Activated naive CD8-positive, alpha-beta T cell treated with anti-CD3 and anti-CD28 coated beads, Interleukin-2, amount 50 U/mL, for 24 hours (primary cell): ENCODE results near the gene SH3RF3.

Experiments
- ATAC-seq: fragments of 150-1000 bp; cut with Tn5 transposase; one replicate; pipeline ENCODE4 v1.10.0; 2021
- DNase-seq: peaks from one replicate; pipeline ENCODE4 v3.0.0; 2021
- H3K27ac Mint-ChIP-seq: one replicate; pipeline ENCODE4 v1.8.0; 2021; ENCODE audit warnings: mild to moderate bottlenecking, mixed read lengths
- H3K27me3 Mint-ChIP-seq: one replicate; pipeline ENCODE4 v1.8.0; 2021; ENCODE audit warnings: mixed read lengths
- H3K36me3 Mint-ChIP-seq: one replicate; pipeline ENCODE4 v1.8.0; 2021; ENCODE audit warnings: low read depth, mixed read lengths
- H3K4me1 Mint-ChIP-seq: one replicate; pipeline ENCODE4 v1.8.0; 2021; ENCODE audit warnings: mixed read lengths
- H3K4me3 Mint-ChIP-seq: one replicate; pipeline ENCODE4 v1.8.0; 2021; ENCODE audit warnings: mild to moderate bottlenecking, moderate library complexity, mixed read lengths
- H3K9me3 Mint-ChIP-seq: one replicate; pipeline ENCODE4 v1.8.0; 2021; ENCODE audit warnings: mixed read lengths

The SH3RF3 gene

GRCh38 chr2:109379507-109379906 lies 250.5 kb downstream of the SH3RF3 start:
- no peak for DNase-seq
- no peak overlapping the region for H3K4me3 Mint-ChIP-seq
- H3K27me3 Mint-ChIP-seq = no peaks in the 10 kb centered on the region
- no peak overlapping the region for H3K27ac Mint-ChIP-seq
- no peaks in the 10 kb centered on the region for H3K9me3 Mint-ChIP-seq
- H3K36me3 Mint-ChIP-seq = no peaks in the 10 kb centered on the region
- ATAC-seq = no peak
- H3K4me1 Mint-ChIP-seq = no peaks in the 10 kb centered on the region

- no peak overlapping the region for H3K27ac Mint-ChIP-seq
- H3K4me3 Mint-ChIP-seq = no peak overlapping the region
- H3K4me1 Mint-ChIP-seq = no peaks in the 10 kb centered on the region
- DNase-seq (no peak), ATAC-seq (no peak)
- no peaks in the 10 kb centered on the region for H3K9me3 Mint-ChIP-seq
- H3K27me3 Mint-ChIP-seq = no peaks in the 10 kb centered on the region
- no peaks in the 10 kb centered on the region for H3K36me3 Mint-ChIP-seq
Measured at GRCh38 chr2:109380502-109381326, 251.7 kb downstream of the SH3RF3 start.

- Mint-ChIP-seq H3K4me3 (no peak overlapping the region), H3K36me3 (no peaks in the 10 kb centered on the region), H3K4me1 (no peaks in the 10 kb centered on the region), H3K27ac (no peak overlapping the region), H3K9me3 (no peaks in the 10 kb centered on the region), H3K27me3 (no peaks in the 10 kb centered on the region)
- no peak for ATAC-seq
- DNase-seq = no peak
Measured at GRCh38 chr2:109381327-109381820, 252.4 kb downstream of the SH3RF3 start.

- Mint-ChIP-seq H3K27me3 (no peaks in the 10 kb centered on the region), H3K27ac (no peak overlapping the region), H3K4me3 (no peak overlapping the region), H3K9me3 (no peaks in the 10 kb centered on the region), H3K36me3 (no peaks in the 10 kb centered on the region), H3K4me1 (no peaks in the 10 kb centered on the region)
- ATAC-seq (no peak), DNase-seq (no peak)
Measured at GRCh38 chr2:109382226-109382895, 253.4 kb downstream of the SH3RF3 start.

- DNase-seq = no peak
- Mint-ChIP-seq H3K9me3 (no peaks in the 10 kb centered on the region), H3K4me1 (no peaks in the 10 kb centered on the region), H3K27ac (no peak overlapping the region), H3K27me3 (no peaks in the 10 kb centered on the region), H3K36me3 (no peaks in the 10 kb centered on the region), H3K4me3 (no peak overlapping the region)
- ATAC-seq = no peak
Measured at GRCh38 chr2:109382951-109383350, 253.9 kb downstream of the SH3RF3 start.

- DNase-seq = no peak
- Mint-ChIP-seq H3K4me3 (no peak overlapping the region), H3K27ac (no peak overlapping the region), H3K27me3 (no peaks in the 10 kb centered on the region), H3K9me3 (no peaks in the 10 kb centered on the region), H3K4me1 (no peaks in the 10 kb centered on the region), H3K36me3 (no peaks in the 10 kb centered on the region)
- ATAC-seq = no peak
Measured at GRCh38 chr2:109383505-109384307, 254.7 kb downstream of the SH3RF3 start.

- no peaks in the 10 kb centered on the region for H3K4me1 Mint-ChIP-seq
- no peaks in the 10 kb centered on the region for H3K9me3 Mint-ChIP-seq
- no peak overlapping the region for H3K4me3 Mint-ChIP-seq
- H3K36me3 Mint-ChIP-seq = no peaks in the 10 kb centered on the region
- no peaks in the 10 kb centered on the region for H3K27me3 Mint-ChIP-seq
- DNase-seq (no peak), ATAC-seq (no peak)
- no peak overlapping the region for H3K27ac Mint-ChIP-seq
Measured at GRCh38 chr2:109384308-109385271, 255.6 kb downstream of the SH3RF3 start.

- no peak overlapping the region for H3K27ac Mint-ChIP-seq
- DNase-seq = no peak
- ATAC-seq = no peak
Measured at GRCh38 chr2:109385506-109385905, 256.5 kb downstream of the SH3RF3 start.

GRCh38 chr2:109386004-109386695 lies 257.1 kb downstream of the SH3RF3 start:
- DNase-seq = no peak
- H3K4me1 Mint-ChIP-seq = no peaks in the 10 kb centered on the region
- H3K4me3 Mint-ChIP-seq = no peak overlapping the region

More at GRCh38 chr2:109385506-109385905, 256.5 kb downstream of the SH3RF3 start:
- Mint-ChIP-seq H3K9me3 (no peaks in the 10 kb centered on the region), H3K4me1 (no peaks in the 10 kb centered on the region), H3K4me3 (no peak overlapping the region), H3K36me3 (no peaks in the 10 kb centered on the region), H3K27me3 (no peaks in the 10 kb centered on the region)

GRCh38 chr2:109387221-109387735 lies 258.3 kb downstream of the SH3RF3 start:
- DNase-seq = no peak
- H3K9me3 Mint-ChIP-seq = no peaks in the 10 kb centered on the region
- no peak for ATAC-seq
- no peak overlapping the region for H3K27ac Mint-ChIP-seq
- H3K36me3 Mint-ChIP-seq = no peaks in the 10 kb centered on the region
- no peaks in the 10 kb centered on the region for H3K4me1 Mint-ChIP-seq
- no peak overlapping the region for H3K4me3 Mint-ChIP-seq
- H3K27me3 Mint-ChIP-seq = no peaks in the 10 kb centered on the region

More at GRCh38 chr2:109386004-109386695, 257.1 kb downstream of the SH3RF3 start:
- Mint-ChIP-seq H3K36me3 (no peaks in the 10 kb centered on the region), H3K27me3 (no peaks in the 10 kb centered on the region), H3K9me3 (no peaks in the 10 kb centered on the region), H3K27ac (no peak overlapping the region)
- ATAC-seq = no peak

- Mint-ChIP-seq H3K4me1 (no peaks in the 10 kb centered on the region), H3K9me3 (no peaks in the 10 kb centered on the region), H3K36me3 (no peaks in the 10 kb centered on the region), H3K27me3 (no peaks in the 10 kb centered on the region), H3K4me3 (no peak overlapping the region), H3K27ac (no peak overlapping the region)
- ATAC-seq = no peak
- DNase-seq = no peak
Measured at GRCh38 chr2:109387778-109388469, 258.9 kb downstream of the SH3RF3 start.

GRCh38 chr2:109391243-109391642 lies 262.2 kb downstream of the SH3RF3 start:
- Mint-ChIP-seq H3K4me3 (no peak overlapping the region), H3K27ac (no peak overlapping the region), H3K9me3 (no peaks in the 10 kb centered on the region), H3K27me3 (no peaks in the 10 kb centered on the region), H3K36me3 (no peaks in the 10 kb centered on the region), H3K4me1 (peaks cover 8% of the 10 kb centered on the region)
- DNase-seq (no peak), ATAC-seq (no peak)

- H3K4me3 Mint-ChIP-seq = no peak overlapping the region
- peaks cover 17% of the 10 kb centered on the region for H3K4me1 Mint-ChIP-seq
- H3K9me3 Mint-ChIP-seq = no peaks in the 10 kb centered on the region
- DNase-seq = no peak
- H3K27ac Mint-ChIP-seq = no peak overlapping the region
- no peaks in the 10 kb centered on the region for H3K27me3 Mint-ChIP-seq
- ATAC-seq = no peak
- H3K36me3 Mint-ChIP-seq = no peaks in the 10 kb centered on the region
Measured at GRCh38 chr2:109392140-109392539, 263.1 kb downstream of the SH3RF3 start.
